Daoy (cell line): Measurements from ENCODE around the gene RETREG1. TPM values are rescaled to one million over a fixed set of nuclear protein-coding genes. Genes with fewer than 3 reads are reported as not detected.

ENCODE experiments used
- DNase-seq: peaks from one replicate; pipeline ENCODE4 v3.0.0-alpha.2; 2015; ENCODE audit warnings: low read depth
- total RNA-seq: library from RNA; depleted of rRNA; stranded (reverse); fragments of >200 nt; shearing (Covaris generic); gene quantifications from 2 replicates; pipeline ENCODE4 v1.2.3, GENCODE V29; 2014

Gene RETREG1
- total RNA-seq, 1 experiment from 2014 or later: 1.9 TPM

DNA sequence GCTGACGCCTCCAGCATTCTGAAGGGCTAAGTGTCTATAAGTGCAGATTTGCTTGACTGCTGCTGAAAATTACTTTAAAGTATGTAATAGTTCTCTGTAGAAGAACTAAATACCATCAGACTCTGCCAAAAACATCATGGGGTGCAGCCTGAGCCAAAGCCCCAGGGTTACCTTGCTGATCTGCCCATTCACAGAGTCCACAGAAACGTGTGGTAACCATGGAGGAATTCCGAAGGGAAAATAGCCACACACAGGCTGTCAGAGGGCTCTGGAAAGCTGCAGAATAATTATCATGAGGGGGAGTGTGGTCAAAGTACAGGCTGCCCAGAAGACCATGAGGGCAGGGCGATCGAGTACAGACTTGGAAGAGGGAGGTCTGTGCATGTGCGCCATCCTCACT, 36.4 kb downstream of the RETREG1 start:
- no peak for DNase-seq

DNA sequence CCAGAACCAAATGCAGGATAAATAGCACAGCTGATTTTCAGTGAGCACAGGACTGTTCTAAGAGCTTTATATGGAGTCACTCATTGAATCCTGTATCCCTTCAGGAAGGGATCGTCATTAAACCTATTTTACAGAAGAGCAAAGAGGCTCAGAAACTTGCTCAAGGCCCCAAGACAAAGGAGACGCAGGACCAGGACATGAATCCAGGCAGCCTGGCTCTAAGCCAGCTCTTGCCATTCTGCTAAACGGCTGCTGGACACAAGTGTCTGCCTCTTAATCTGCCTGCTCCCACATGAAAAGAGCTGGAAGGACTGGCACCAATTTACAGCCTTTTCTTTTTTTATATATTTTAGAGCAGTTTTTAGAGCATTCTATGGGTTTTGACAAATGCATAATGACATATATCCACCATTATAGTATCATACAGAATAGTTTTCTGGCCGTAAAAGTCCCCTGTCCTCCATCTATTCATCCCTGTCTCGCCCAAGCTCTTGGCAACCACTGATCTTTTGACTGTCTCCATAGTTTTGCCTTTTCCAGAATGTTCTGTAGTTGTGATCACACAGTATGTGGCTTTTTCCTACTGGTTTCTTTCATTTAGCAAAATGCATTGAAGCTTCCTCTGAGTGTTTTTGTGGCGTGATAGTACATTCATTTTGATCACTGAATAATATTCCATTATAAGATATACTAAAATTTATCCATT, 37.5 kb downstream of the RETREG1 start:
- no peak for DNase-seq

DNA sequence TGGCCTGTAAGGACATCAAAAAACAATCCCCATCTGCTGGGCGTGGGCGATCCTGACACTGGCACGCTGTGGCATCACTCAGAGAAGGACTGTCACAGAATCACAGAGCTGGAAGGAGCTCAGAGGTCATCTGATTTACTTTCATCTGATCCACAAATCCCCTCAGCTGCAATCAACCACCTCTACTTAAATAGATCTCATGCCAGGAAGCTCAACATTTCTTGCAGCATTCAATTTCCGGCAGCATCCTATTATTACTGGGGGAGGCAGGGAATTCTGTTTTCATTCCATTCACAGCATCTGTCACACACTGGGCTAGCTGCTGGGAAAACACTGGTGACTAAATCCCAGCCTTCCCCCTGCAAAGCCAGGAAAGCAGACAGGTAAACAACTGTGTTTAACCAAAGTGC, 38.3 kb downstream of the RETREG1 start:
- no peak for DNase-seq

DNA sequence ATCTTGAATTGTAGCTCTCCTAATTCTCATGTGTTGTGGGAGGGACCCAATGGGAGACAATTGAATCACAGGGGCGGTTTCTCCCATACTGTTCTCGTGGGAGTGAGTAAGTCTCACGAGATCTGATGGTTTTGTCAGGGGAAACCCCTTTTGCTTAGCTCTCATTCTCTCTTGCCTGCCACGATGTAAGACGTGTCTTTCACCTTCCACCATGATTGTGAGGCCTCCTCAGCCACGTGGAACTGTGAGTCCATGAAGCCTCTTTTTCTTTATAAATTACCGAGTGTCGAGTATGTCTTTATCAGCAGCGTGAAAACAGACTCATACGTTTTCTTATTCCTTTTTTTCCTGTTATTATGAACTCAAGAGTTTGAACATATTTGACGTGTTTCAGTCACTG, 39.1 kb downstream of the RETREG1 start:
- no peak for DNase-seq

DNA sequence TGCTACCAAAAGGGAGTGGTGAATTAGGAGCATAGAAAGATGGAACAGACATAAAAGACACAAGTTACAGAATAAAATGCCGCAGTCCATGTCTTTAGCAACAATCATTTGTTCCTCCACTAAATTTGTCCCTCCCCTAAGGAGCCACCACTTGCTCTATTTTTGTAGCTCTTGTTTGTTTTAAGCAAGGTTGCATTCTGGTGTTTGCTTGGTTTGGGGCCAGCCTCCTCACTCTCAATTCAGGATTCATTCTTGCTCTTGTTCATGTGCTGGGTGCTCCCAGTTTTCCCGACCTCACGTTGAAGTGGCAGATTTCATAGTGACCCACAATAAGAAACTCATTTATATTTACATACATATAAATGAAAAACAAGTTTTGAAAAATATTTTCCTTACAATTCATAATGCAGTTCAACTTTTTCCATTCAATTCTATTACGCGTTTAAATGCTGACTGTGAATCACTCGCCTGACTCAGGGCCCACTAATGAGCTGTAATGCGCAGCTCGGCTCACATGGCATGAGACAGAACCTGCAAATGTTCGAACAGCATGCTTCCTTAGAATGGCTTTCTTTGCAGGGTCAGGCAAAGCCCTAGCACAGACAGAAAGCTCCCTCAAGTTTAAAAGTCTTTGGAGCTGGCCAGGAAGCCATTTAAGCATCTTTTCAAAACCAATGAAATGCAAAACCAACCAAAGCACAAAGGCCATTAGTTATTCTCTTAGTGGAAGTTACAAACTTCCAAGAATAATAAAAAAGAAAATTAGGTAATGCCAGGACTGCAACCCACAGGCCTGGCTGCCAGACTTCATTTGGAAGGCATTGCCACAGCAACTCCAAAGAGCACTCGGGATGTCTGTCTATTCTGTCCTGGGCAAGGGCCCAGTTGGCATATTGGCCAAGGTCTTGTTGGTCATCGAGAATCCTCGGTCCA, 41.7 kb downstream of the RETREG1 start:
- peak; percentile 88 for DNase-seq

DNA sequence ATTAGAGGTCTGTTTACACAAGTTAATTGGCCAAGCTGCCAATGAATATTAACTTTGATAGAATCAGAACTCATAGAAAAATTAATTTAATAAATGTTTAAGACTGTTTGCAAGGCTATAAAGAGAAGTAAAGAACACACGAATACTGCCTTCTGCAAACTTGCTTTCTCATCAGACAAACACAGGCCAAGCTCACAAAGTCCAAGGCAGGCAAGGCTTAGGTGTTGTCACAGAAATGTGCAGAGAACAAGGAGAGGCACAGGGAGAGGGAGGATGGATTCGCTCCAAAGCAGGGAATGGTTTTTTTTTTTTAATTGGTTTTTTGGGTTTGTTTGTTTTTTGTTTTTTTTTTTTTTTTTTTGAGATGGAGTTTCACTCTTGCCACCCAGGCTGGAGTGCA, 43.4 kb downstream of the RETREG1 start:
- DNase-seq: no peak

DNA sequence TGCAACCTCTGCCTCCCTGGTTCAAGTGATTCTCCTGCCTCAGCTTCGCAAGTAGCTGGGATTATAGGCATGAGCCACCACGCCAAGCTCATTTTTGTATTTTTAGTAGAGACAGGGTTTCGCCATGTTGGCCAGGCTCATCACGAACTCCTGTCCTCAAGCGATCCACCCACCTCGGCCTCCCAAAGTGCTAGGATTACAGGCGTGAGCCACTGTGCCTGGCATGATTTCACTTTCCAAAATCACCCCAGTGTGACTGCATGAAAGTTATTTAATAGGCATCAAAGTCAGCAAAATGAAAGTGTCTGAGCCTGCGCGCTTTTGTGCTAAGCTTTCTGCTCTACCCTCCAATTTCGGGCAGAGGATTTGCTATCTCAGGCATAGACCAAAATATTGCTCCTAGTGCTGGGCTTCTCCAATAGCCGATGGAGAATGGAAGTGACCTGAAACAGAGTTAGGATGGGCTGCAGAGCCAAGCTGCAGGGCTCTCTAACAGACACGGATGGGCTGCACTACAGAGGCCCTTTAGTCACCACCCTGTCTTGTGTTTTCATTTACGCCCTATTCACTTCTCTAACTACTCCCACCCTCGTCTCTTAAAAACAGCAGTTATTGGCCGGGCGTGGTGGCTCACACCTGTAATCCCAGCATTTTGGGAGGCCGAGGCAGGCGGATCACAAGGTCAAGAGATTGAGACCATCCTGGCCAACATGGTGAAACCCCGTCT, 44.3 kb downstream of the RETREG1 start:
- no peak for DNase-seq

DNA sequence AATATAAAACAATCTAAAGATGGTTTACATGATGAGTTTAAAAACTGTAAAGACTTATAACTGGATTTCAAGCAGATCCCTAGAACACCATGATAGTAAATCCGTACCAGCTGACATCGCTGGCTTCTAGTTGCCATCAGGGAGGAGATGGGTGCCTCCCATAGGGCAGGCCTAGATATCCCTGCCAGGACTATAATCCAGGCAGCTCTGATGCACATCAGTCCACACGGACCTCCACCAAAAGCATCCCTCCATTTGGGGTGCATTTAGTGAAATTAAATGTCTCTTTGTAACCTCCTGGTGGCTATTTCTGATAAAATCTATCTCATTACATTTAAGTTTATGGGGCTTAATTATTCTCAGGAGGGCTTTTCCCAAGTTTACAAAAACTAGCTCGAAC, 45.8 kb downstream of the RETREG1 start:
- DNase-seq: no peak

DNA sequence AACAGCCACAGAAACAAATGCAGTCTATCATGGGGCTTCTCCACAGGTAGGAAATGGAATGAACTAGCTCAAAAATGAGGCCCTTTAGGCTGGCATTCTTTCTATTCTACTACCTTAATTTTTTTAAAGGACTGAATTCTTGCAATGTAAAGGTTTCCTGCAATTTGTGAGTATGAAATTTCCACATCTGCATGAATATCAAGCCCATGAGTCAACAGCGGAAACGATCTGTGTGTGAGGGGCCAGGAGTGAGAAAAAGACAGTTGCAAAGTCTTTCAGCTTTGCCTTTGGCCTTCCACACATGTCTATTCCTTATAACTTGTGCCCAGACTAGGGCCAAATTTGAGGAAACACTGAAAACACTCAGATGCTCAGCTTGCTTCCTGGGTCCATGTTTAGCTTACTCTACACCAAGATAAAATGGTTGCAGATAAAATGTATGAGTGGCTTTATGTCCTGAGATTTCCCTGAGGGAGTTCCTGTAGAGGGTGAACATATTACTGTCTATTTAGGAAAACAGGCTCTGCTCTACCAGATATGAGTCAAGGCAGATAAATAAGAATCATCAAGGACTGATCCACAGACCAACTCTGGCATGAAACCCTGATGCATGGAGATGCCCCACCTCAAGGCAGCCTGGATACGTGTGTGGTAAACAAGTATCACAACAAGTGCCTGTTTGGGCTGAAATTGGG, 46.5 kb downstream of the RETREG1 start:
- peak; percentile 69 for DNase-seq

DNA sequence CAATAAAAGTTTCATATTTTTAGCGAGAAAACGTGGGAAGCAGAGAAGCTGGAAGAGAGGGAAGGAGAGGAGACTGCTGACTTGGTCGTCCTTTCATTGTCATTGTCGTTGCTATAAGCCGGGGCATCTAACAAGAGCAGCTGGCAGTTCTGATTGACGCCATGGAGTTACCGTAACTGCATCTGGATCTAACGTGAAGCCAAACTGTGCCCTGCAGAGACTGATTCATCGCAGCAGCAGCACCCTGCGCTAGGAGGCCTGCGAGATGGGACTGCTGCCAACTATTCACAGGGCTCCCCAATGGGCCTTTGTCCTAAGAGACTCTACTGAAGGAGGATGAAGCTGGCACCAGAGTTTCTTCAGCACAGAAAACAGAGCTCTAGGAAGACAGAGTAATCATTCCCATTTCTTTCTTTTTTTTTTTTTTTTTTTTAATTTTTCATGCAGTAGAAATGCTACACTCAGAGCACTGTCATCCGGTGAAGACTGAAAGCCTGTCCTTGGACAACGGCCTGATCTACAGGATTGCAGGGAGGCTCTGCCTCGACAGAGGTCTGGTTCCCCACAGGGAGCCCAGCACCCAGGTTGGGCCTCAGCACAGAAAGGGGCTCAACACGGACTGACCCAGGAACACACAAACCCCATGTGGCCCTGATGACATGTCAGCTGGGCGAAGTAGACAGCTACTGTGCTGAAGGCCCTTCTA, 47.8 kb downstream of the RETREG1 start:
- peak; percentile 84 for DNase-seq

DNA sequence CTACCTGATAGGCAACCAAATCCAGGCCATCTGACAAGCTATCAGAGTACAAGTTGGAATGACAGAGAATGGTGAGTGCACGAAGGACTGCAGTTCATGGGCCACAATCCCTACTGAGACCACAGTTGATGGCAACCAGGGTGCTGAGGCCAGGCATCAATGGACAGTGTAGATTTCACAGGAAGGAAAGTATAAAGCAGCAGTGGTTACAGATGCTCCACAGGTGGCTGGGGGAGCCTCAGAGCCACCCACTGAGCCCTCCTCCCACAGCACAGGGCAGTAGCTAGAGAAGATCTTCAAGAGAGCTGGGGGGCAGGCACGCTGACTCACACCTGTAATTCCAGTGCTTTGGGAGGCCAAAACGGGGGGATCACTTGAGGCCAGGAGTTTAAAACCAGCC, 49.4 kb downstream of the RETREG1 start:
- DNase-seq: no peak

DNA sequence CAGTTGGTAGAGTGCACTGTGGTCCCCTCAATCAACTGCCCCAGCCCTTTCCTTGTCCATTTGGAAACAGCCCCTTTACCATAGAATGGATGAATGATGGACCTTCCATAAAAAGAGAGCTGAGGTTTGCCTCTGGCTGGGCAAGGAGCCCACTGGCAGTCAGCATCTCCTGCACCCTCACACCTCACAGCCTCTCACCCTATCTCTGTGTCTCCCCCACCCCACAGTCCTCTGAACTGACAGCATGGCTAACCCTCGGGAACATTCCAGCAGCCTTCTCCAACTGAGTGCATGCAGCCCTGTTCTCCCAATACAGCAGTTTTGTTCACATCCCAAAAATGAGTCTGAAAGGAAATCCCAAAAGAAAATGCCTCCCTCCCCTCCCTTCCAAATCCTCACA, 51.7 kb downstream of the RETREG1 start:
- DNase-seq: no peak

DNA sequence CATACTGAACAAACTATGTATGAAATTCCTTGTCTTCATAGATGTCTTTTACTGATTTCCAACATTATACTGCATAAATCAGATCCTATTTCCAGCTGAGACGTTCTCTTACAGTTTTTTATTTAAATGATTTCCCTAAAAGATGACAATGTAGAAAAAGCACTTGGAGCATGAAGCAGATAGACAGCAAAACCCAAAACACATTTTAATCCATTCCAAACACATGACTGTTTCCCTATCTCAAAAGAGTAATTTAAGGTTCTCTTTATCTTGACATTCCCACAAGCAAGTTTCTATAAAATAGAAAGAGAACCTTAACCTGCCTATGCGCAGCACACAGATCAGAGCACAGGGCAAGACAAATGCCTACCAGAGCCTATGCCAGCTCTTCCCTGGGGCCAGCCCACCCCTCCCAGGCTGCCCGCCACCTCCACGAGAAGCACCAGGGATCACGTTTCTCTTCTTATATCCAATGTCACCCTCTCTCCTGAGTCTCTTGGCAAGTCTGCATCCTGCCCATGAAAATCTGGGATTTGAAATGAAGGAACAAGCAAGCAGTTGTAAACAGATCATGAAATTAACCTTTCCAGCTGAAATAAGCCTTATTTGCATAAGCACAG, 52.4 kb downstream of the RETREG1 start:
- DNase-seq: no peak

DNA sequence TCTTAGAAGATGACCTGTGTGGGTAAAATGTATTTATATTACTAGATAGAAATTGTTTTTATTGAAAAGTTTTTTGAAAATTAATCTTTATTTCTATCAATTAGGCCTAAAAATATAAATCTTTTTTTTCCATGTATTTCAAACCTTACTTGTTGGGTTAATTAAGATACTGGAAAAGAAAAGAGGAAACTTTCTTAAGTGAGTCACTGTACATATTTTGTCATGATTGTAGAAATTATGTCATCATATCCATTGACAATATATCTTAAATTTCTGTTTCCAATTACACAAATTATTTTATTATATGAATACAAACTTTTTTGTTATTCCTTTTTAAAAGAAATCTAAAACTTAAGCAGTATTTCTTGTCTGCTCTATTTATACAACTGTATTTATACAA, 53.1 kb downstream of the RETREG1 start:
- no peak for DNase-seq

DNA sequence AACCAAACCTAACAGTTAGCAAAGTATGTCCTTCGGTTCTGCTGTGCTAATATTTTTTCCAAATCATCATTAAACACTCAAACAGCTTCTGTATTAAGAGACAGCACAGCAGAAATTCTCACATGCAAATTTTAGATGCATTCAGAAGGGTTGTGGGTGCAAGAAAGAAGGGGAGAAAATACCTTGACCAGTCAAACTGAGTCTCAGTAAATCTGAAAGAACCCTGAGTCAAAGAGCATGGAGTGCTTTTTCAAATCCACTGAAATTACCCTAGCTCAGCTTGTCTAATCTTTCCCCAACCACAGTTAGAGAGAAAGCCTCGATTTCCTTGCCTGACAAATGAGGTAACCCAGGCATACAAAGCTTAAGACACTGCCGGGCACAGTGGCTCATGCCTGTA, 55.1 kb downstream of the RETREG1 start:
- DNase-seq: no peak

DNA sequence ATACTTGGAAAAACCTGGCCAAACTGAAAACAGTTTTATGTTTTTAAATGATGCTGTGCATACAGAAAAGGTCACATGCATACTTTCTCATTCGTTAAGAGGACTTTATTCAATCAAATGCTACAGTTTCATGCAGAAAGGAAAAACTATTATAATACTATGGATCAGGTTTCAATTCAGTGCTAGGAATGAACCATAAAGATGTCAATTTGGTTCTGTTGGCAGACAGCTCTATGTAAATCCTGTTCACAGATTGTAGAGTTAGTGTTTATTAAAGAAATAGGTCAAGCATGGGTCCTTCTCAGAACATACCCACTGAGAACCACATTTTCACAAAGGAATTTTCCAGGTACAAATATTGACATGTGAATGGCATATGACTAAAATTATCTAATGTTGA, 57.1 kb downstream of the RETREG1 start:
- no peak for DNase-seq

DNA sequence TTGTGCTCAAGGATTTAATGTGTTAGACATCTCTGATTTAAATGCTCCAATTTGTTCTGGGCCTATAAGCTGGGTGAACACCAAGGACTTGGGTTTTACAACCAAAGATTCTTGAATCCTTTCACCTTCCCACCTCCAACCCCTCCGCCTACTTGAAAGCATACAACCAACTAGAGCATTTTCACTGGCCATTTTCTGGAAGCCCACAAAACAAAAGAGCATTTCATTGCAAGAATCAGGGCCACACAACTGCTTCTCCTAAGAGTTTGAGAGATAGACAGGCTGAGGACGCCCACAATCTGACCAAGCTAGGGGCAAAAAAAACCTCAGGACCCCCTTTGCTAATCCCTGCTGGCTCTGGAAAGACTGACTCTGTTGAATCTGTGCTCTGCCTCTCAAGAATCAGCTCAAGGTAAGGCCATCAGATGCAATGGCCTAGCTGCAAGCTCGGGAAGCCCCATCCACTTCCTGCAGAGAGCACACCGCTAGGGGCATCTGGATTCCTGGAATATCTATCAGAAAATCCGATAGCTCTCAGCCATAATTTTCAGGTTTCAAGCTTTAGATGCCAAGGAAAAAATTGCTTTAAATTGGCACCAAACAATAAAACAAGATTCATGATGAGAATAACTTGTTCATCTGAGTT, 57.7 kb downstream of the RETREG1 start:
- no peak for DNase-seq

DNA sequence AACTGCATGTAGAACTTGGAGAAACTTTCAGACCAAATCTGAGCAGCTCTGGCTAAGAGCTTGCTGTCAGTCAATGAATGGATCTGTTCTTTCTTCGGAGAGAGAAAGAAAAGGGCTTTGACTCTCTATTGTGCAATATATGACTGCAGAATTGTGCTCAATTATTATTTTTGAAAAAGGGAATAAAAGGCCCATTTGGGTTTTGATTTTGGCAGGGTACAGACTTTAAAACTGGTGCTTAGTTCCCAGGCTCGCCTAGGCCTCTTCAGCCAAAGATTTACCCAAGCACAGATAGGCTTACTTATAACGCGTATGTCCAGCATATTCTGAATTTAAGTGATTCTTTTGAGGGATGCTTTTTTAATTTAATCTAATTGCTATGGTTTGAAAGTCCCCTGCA, 59.3 kb downstream of the RETREG1 start:
- DNase-seq: no peak

DNA sequence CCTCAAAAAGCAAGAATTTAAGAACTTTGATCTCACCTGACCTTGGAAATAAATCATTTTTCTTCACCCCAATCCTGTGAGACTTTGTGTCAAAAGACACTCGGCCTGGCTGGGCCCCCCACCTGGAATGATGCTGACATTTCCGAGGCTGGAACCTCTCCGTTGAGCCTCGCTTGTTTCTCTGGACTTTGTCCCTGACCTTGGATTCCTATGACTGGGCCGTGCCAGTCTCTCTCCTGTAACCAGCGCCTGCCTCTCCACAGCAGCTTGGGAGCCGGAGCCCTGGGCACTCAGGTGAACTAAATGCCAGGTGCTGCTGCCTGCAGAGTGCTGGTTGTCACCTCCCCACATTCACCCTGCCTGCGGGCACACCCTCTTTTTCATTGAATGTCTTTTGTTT, 62.7 kb downstream of the RETREG1 start:
- DNase-seq: no peak

DNA sequence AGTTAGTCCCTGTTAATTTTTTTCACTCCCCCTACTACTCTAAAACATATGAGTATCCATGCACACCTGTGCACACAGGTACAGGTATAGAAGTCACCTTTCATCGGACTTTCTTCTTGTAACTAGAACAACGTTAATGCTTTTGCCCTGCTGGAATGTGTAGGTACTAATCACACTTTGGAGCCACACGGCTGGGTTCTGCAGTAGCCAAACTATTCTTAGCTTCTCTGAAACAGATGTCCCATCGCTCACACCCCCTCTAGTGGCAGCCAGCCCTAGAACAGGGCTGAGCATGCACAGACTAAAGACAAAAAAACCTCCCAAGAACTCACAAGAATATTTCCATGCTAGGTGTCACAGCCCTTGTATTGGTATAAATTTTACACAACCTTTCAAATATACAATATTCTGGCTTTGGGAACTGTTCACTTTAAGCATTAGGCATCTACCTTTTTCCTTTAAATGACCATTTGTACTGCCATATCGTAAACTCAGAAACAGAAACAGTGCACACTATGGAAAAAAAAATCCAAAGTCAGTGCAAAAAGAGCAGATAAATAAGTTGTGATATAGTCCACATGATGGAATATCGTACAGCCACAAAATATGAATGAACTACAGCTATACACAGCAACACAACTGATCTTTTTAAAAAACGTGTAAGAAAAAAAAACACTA, 64.0 kb downstream of the RETREG1 start:
- peak; percentile 53 for DNase-seq
